Liver (tissue), 9 donors: ENCODE data around the gene NFIA. TPM values are rescaled to one million over a fixed set of nuclear protein-coding genes. Genes with fewer than 3 reads are reported as not detected.
A peak's percentile ranks its signal among the peaks of the same experiment; 100 is the strongest.

Experiments used
- DNase-seq: peaks from one replicate; pipeline ENCODE4 v3.0.0-alpha.2; 2017; ENCODE audit warnings: low spot score
- H3K27ac ChIP-seq, 2 donors: one replicate each; pipeline ENCODE4 v1.7.0; 2013; ENCODE audit warnings: inconsistent platforms in 2 of 2, low read length in 2 of 2, control low read depth in 1 of 2, low read depth in 1 of 2, mild to moderate bottlenecking in 1 of 2
- H3K27me3 ChIP-seq, 4 donors: one replicate each; pipeline versions ENCODE4 v1.6.1 to v1.7.0; 2013; ENCODE audit warnings: low read length in 3 of 4, inconsistent platforms in 1 of 4, mild to moderate bottlenecking in 1 of 4, moderate library complexity in 1 of 4; ENCODE audit not compliant: control insufficient read depth in 4 of 4, insufficient read depth in 4 of 4
- H3K36me3 ChIP-seq, 4 donors: one replicate each; pipeline versions ENCODE4 v1.6.1 to v1.7.0; 2013; ENCODE audit warnings: low read length in 3 of 4, mild to moderate bottlenecking in 3 of 4, low read depth in 1 of 4, moderate library complexity in 1 of 4; ENCODE audit not compliant: control insufficient read depth in 4 of 4, insufficient read depth in 3 of 4
- H3K4me1 ChIP-seq, 4 donors: one replicate each; pipeline versions ENCODE4 v1.6.1 to v1.7.0; 2013; ENCODE audit warnings: low read length in 3 of 4, mild to moderate bottlenecking in 3 of 4, moderate library complexity in 1 of 4; ENCODE audit not compliant: control insufficient read depth in 4 of 4, insufficient read depth in 4 of 4
- H3K4me3 ChIP-seq, 3 donors: one replicate each; pipeline versions ENCODE4 v1.6.1 to v1.7.0; 2013; ENCODE audit warnings: low read length in 3 of 3, control low read depth in 1 of 3, low read depth in 1 of 3, mild to moderate bottlenecking in 1 of 3
- H3K9ac ChIP-seq, 2 donors: one replicate each; pipeline ENCODE4 v1.7.0; 2013; ENCODE audit warnings: low read length in 2 of 2, mild to moderate bottlenecking in 2 of 2, moderate library complexity in 2 of 2, control low read depth in 1 of 2, low read depth in 1 of 2
- H3K9me3 ChIP-seq, 4 donors: one replicate each; pipeline versions ENCODE4 v1.6.1 to v1.7.0; 2013; ENCODE audit warnings: low read length in 3 of 4; ENCODE audit not compliant: control insufficient read depth in 4 of 4
- ATF3 ChIP-seq: IDR thresholded peaks from 2 replicates; pipeline ENCODE4 v1.6.1; 2016; ENCODE audit warnings: antibody characterized with exemption
- FOXA1 ChIP-seq: IDR thresholded peaks from 2 replicates; pipeline ENCODE4 v1.6.1; 2016; ENCODE audit warnings: antibody characterized with exemption
- HNF4A ChIP-seq, 2 donors: conservative IDR thresholded peaks; 2 replicates each; pipeline ENCODE4 v1.6.1; 2016; ENCODE audit warnings: antibody characterized with exemption in 2 of 2, mild to moderate bottlenecking in 2 of 2
- HNF4G ChIP-seq: IDR thresholded peaks from 2 replicates; pipeline ENCODE4 v1.6.1; 2016; ENCODE audit warnings: antibody characterized with exemption
- JUND ChIP-seq, 2 donors: IDR thresholded peaks; 2 replicates each; pipeline ENCODE4 v1.6.1; 2016; ENCODE audit warnings: antibody characterized with exemption in 2 of 2
- MAX ChIP-seq: IDR thresholded peaks from 2 replicates; pipeline ENCODE4 v1.6.1; 2016; ENCODE audit warnings: antibody characterized with exemption
- NR2F2 ChIP-seq: IDR thresholded peaks from 2 replicates; pipeline ENCODE4 v1.6.1; 2016; ENCODE audit warnings: antibody characterized with exemption
- REST ChIP-seq: IDR thresholded peaks from 2 replicates; pipeline ENCODE4 v1.6.1; 2016; ENCODE audit warnings: antibody characterized with exemption, mild to moderate bottlenecking
- WGBS: extraction: QIAGEN DNeasy Blood & Tissue Kit; methylation state at CpG from one replicate; pipeline ENCODE4 v1.1.7; 2013; 5-methylcytosine and 5-hydroxymethylcytosine counted together
- polyA plus RNA-seq, 2 donors: library from polyadenylated mRNA; stranded (reverse) in 1 of 2; unstranded in 1 of 2; fragments of 200-250 nt in 1 of 2; fragments of >200 nt in 1 of 2; fragmentation: Nextera tagmentation in 1 of 2; extraction: Ambion mirVana in 1 of 2; gene quantifications; one replicate each; pipeline versions ENCODE4 v1.2.1 to v1.2.3, GENCODE V29; 2013 to 2015
- total RNA-seq, 2 donors: library from RNA; depleted of rRNA; stranded (reverse); fragments of >200 nt; gene quantifications; one replicate each; pipeline ENCODE4 v1.2.3, GENCODE V29; 2014
- donor health status: healthy.
- donor health status: healthy.
- donor health status: healthy.
- donor health status: healthy.
- donor health status: healthy.

NFIA gene
- total and polyA plus RNA-seq, 4 donors = 6.8 to 53.7 (median 22.2) TPM

- TF ChIP-seq ATF3 = peak; percentile 44
Measured at GRCh38 chr1:61453111-61453961, 371.0 kb downstream of the NFIA start (continued).

GRCh38 chr1:61455400-61455799 is 373.0 kb downstream of the NFIA start:
- Histone ChIP-seq H3K9me3 (no peaks in the 10 kb centered on the region), H3K36me3 (peaks cover 3 to 23% (median 10%) of the 10 kb centered on the region in 4 donors), H3K4me3 (no peak overlapping the region), H3K27me3 (no peaks in the 10 kb centered on the region), H3K4me1 (peaks cover under 1 to 11% (median 8%) of the 10 kb centered on the region in 4 donors), H3K9ac (no peak overlapping the region), H3K27ac (no peak overlapping the region)
- whole genome bisulfite sequencing = 92% methylated on average over 7 of the region's 7 CpGs
- DNase-seq = no peak
- TF ChIP-seq MAX = no peak
- TF ChIP-seq FOXA1 = no peak
- no peak for TF ChIP-seq REST
- no peak for TF ChIP-seq NR2F2
- no peak for TF ChIP-seq HNF4G
- TF ChIP-seq JUND (IDR thresholded peaks at IDR 0.05) = no peak
- TF ChIP-seq HNF4A (conservative IDR thresholded peaks at IDR 0.05) = no peak

GRCh38 chr1:61457526-61458040 is 375.2 kb downstream of the NFIA start:
- Histone ChIP-seq H3K9me3 (no peaks in the 10 kb centered on the region), H3K9ac (no peak overlapping the region), H3K4me1 (peaks cover 0 to 6% (median 1%) of the 10 kb centered on the region in 4 donors), H3K27me3 (no peaks in the 10 kb centered on the region), H3K27ac (no peak overlapping the region), H3K36me3 (peaks cover 4 to 28% (median 12%) of the 10 kb centered on the region in 4 donors), H3K4me3 (no peak overlapping the region)
- no peak for DNase-seq
- TF ChIP-seq NR2F2 (no peak), MAX (no peak), REST (no peak), FOXA1 (no peak)
- WGBS = 81% methylated on average over 5 of the region's 5 CpGs
